Activated CD8-positive, alpha-beta memory T cell treated with anti-CD3 and anti-CD28 coated beads, Interleukin-2, amount 50 U/mL, for 1 hour (primary cell): ENCODE data around the gene ZACN.

ENCODE experiments used
- DNase-seq: peaks from one replicate; pipeline ENCODE4 v3.0.0-alpha.2; 2020; ENCODE audit errors: extremely low read depth

Gene ZACN

DNA sequence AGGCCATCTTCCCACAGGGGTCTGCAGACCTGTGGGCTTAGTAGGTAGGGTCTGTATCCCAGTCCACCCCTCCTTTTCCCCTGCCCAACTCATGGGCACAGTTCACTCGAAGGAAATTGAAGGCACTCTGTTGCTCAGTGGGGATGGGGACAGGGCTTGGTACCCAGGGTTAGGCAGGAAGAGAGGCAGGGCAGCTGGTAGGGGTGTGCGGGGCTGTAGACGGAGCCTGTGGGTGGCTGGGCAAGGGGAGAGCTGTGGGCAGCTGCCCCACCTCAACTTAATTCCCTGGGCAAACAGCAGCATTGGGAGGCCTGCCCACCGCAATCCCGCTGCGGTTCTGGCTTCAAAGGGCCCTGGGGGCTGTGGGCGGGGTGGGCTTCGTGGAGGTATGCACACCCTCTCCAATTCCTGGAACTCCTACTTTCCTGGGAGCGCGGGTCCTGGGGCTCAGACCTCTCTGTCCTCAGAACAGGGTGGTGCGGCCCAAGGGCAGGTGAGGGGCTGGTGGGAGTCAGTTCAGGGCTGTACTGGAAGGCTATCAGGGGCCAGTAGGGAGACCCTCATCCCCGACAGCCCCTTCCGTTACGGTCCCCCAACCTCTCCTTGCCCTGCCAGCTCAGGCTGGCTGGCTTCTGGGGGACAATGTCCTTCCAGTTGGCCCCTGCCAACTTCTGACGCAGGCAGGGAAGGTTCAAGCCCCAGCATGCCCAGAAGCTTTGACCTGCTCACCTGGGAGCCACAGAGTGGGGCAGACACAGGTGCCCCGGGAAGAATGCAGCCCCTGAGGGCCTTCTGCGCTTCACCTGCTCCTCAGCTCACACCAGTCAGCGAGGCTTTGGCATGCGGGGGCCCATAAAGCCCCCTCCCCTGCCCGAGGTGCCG lies 53.0 kb downstream of the ZACN start:
- DNase-seq, result no peak
